Amniotic epithelial cell (primary cell): Measurements from ENCODE around the gene ZSCAN21.
"Not testable (repeated sequence)": the region's sequence is repeated elsewhere in the genome, so short reads cannot be mapped to it uniquely, and the experiment has no call there.

Experiments used
- DNase-seq: peaks from one replicate; pipeline ENCODE4 v3.0.0-alpha.2; 2010; ENCODE audit warnings: low read depth

Gene ZSCAN21

GRCh38 chr7:100049441-100050291 lies at the start of gene ZSCAN21:
TSS of gene ZSCAN21 (plus strand) at chr7:100049774. CDS start at chr7:100057007, 7,233 bp downstream.
- DNase-seq = peak; percentile 82

- no peak for DNase-seq
Observed at GRCh38 chr7:100000239-100000638, 49.3 kb upstream of the ZSCAN21 start.

- DNase-seq = no peak
Observed at GRCh38 chr7:100003711-100004661, 45.6 kb upstream of the ZSCAN21 start.

- DNase-seq = no peak
Observed at GRCh38 chr7:100007887-100008286, 41.7 kb upstream of the ZSCAN21 start.

- DNase-seq = no peak
Observed at GRCh38 chr7:100008525-100008924, 41.0 kb upstream of the ZSCAN21 start.

GRCh38 chr7:100009952-100010351 lies 39.6 kb upstream of the ZSCAN21 start:
- not testable (repeated sequence) for DNase-seq

- no peak for DNase-seq
Observed at GRCh38 chr7:100010901-100011300, 38.7 kb upstream of the ZSCAN21 start.

- no peak for DNase-seq
Observed at GRCh38 chr7:100011516-100011915, 38.1 kb upstream of the ZSCAN21 start.

- DNase-seq = peak; percentile 43
Observed at GRCh38 chr7:100012385-100013327, 36.9 kb upstream of the ZSCAN21 start.

- DNase-seq = no peak
Observed at GRCh38 chr7:100013328-100013676, 36.3 kb upstream of the ZSCAN21 start.

- peak; percentile 90 for DNase-seq
Observed at GRCh38 chr7:100015232-100016214, 34.1 kb upstream of the ZSCAN21 start, which contains the start of gene ZKSCAN1. TSS of gene ZKSCAN1 (plus strand) at chr7:100015596. CDS start at chr7:100023507, 7,911 bp downstream.

- no peak for DNase-seq
Observed at GRCh38 chr7:100016215-100016901, 33.2 kb upstream of the ZSCAN21 start.

GRCh38 chr7:100017300-100017699 lies 32.3 kb upstream of the ZSCAN21 start:
- DNase-seq = no peak

- no peak for DNase-seq
Observed at GRCh38 chr7:100017875-100018274, 31.7 kb upstream of the ZSCAN21 start.

- DNase-seq = no peak
Observed at GRCh38 chr7:100019908-100020307, 29.7 kb upstream of the ZSCAN21 start.

- DNase-seq = no peak
Observed at GRCh38 chr7:100021297-100021696, 28.3 kb upstream of the ZSCAN21 start.

GRCh38 chr7:100022621-100023020 lies 27.0 kb upstream of the ZSCAN21 start:
- DNase-seq = peak; percentile 65

- no peak for DNase-seq
Observed at GRCh38 chr7:100023526-100023925, 26.0 kb upstream of the ZSCAN21 start.

GRCh38 chr7:100024020-100024619 lies 25.5 kb upstream of the ZSCAN21 start:
- no peak for DNase-seq
